ENCODE data around the gene PHOX2A.

DNA sequence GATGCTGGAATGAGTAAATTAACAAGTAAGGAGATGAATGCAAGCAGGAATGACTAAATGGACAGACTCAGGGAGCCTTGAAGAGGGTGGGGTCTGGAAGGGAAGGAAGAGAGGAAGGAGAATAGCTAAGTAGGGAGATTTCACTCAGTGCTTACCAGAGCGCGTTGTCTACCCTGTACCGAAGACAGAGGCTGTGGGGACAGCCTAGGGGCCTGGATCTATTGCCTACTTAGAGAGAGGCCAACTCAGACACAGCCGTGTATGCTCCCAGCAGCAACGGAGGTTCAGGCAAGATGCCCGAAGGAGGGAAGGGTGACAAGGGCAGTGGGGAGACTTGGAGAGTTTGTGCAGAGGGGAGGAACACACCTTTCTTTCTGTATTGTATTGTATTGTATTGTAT, 27.3 kb downstream of the PHOX2A start, which contains the start of gene FOLR2:
- TF ChIP-seq, protein P1, sequence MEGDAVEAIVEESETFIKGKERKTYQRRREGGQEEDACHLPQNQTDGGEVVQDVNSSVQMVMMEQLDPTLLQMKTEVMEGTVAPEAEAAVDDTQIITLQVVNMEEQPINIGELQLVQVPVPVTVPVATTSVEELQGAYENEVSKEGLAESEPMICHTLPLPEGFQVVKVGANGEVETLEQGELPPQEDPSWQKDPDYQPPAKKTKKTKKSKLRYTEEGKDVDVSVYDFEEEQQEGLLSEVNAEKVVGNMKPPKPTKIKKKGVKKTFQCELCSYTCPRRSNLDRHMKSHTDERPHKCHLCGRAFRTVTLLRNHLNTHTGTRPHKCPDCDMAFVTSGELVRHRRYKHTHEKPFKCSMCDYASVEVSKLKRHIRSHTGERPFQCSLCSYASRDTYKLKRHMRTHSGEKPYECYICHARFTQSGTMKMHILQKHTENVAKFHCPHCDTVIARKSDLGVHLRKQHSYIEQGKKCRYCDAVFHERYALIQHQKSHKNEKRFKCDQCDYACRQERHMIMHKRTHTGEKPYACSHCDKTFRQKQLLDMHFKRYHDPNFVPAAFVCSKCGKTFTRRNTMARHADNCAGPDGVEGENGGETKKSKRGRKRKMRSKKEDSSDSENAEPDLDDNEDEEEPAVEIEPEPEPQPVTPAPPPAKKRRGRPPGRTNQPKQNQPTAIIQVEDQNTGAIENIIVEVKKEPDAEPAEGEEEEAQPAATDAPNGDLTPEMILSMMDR (tag by site-specific recombination; IDR thresholded peaks at IDR 0.05) = no peak
- TF ChIP-seq EGR2 (tag by site-specific recombination; IDR thresholded peaks at IDR 0.05; ENCODE audit: low read depth) = no peak
- TF ChIP-seq, protein P2, sequence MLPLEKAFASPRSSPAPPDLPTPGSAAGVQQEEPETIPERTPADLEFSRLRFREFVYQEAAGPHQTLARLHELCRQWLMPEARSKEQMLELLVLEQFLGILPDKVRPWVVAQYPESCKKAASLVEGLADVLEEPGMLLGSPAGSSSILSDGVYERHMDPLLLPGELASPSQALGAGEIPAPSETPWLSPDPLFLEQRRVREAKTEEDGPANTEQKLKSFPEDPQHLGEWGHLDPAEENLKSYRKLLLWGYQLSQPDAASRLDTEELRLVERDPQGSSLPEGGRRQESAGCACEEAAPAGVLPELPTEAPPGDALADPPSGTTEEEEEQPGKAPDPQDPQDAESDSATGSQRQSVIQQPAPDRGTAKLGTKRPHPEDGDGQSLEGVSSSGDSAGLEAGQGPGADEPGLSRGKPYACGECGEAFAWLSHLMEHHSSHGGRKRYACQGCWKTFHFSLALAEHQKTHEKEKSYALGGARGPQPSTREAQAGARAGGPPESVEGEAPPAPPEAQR (tag by site-specific recombination; IDR thresholded peaks at IDR 0.05) = no peak
- no peak for TF ChIP-seq ZNF157 (tag by site-specific recombination; IDR thresholded peaks at IDR 0.05)
- no peak for TF ChIP-seq ZNF184 (tag by site-specific recombination; IDR thresholded peaks at IDR 0.05)
- no peak for TF ChIP-seq ZNF114 (tag by site-specific recombination; IDR thresholded peaks at IDR 0.05)
- no peak for TF ChIP-seq ZNF501 (tag by site-specific recombination; IDR thresholded peaks at IDR 0.05)
- TF ChIP-seq ZNF324 (tag by site-specific recombination; IDR thresholded peaks at IDR 0.05) = no peak
- TF ChIP-seq PRDM4 (tag by site-specific recombination; IDR thresholded peaks at IDR 0.05) = no peak

Measured in HEK293 (cell line).